BLaER1 (cell line): Measurements from ENCODE around the gene CDH4.
A peak's percentile ranks its signal among the peaks of the same experiment; 100 is the strongest.

ENCODE experiments used
- H3K27ac ChIP-seq: shearing (Covaris generic); formaldehyde crosslinking; 2 replicates; pipeline ENCODE4 v1.8.1; 2022
- H3K27me3 ChIP-seq: shearing (Covaris generic); formaldehyde crosslinking; 2 replicates; pipeline ENCODE4 v1.8.1; 2022
- H3K36me3 ChIP-seq: shearing (Covaris generic); formaldehyde crosslinking; 2 replicates; pipeline ENCODE4 v1.8.1; 2022
- H3K4me1 ChIP-seq: shearing (Covaris generic); formaldehyde crosslinking; 2 replicates; pipeline ENCODE4 v1.8.1; 2022
- H3K4me2 ChIP-seq: shearing (Covaris generic); formaldehyde crosslinking; 2 replicates; pipeline ENCODE4 v1.8.1; 2022
- H3K4me3 ChIP-seq: shearing (Covaris generic); formaldehyde crosslinking; 2 replicates; pipeline ENCODE4 v1.8.1; 2022
- H3K9ac ChIP-seq: shearing (Covaris generic); formaldehyde crosslinking; 2 replicates; pipeline ENCODE4 v1.8.1; 2022
- H3K9me3 ChIP-seq: shearing (Covaris generic); formaldehyde crosslinking; 2 replicates; pipeline ENCODE4 v1.8.1; 2022
- H4K20me1 ChIP-seq: shearing (Covaris generic); formaldehyde crosslinking; 2 replicates; pipeline ENCODE4 v1.8.1; 2022
- Cebpa-rat ChIP-seq: shearing (Covaris generic); IDR thresholded peaks from 2 replicates; pipeline ENCODE4 v1.8.1; 2022

CDH4 gene

DNA sequence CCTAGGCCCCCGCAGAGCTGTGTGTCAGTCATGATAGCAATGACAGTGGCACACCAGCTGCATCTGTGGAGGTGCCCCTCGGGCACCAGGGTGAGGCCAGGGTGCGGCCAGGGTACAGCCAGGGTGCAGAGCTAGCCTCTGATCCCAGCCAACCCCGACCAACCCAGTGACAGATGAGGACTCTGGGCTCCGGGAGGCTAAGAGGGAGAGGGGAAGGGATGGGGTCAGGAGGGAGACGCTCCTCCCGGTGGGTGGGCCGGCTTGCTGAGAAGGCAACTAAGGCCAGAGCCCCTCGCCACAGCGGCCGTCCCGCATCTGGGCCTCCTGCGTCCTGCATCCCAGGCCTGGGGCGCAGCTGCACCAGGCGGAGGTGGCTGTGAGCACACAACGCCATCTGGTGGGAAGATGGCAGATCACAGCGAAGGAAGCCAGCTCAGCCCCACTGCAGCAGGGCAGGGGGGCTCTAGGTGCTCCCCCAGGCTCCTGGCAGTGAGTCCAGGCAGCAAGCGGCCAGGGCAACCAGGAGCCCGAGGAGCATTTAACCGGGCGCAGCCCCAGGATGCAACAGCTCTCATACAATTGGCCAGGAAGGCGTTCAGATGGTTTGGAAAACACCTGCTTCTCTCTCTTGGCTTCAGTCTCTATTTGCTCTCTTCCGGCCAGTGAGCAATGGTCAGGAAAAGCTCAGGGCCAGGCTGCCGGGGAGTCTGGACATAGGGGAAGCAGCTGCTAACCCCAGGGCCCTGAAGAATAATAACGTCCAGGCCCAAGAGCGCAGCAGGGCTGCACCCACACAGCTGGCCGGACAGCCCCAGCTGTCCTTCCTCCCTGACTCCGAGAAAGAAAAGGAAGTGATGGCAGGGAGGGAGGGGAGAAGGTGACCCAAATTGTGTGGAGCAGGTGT is 644.2 kb downstream of the CDH4 start:
- H3K9me3 ChIP-seq: no peaks in the 10 kb centered on the region
- no peak overlapping the region for H3K4me3 ChIP-seq
- H4K20me1 ChIP-seq: no peaks in the 10 kb centered on the region
- no peak for TF ChIP-seq Cebpa-rat
- H3K27ac ChIP-seq: no peak overlapping the region
- H3K4me2 ChIP-seq: peak overlapping the region; percentile 49
- H3K36me3 ChIP-seq: no peaks in the 10 kb centered on the region
- H3K27me3 ChIP-seq: no peaks in the 10 kb centered on the region
- peaks cover 21% of the 10 kb centered on the region for H3K4me1 ChIP-seq
- H3K9ac ChIP-seq: no peak overlapping the region

DNA sequence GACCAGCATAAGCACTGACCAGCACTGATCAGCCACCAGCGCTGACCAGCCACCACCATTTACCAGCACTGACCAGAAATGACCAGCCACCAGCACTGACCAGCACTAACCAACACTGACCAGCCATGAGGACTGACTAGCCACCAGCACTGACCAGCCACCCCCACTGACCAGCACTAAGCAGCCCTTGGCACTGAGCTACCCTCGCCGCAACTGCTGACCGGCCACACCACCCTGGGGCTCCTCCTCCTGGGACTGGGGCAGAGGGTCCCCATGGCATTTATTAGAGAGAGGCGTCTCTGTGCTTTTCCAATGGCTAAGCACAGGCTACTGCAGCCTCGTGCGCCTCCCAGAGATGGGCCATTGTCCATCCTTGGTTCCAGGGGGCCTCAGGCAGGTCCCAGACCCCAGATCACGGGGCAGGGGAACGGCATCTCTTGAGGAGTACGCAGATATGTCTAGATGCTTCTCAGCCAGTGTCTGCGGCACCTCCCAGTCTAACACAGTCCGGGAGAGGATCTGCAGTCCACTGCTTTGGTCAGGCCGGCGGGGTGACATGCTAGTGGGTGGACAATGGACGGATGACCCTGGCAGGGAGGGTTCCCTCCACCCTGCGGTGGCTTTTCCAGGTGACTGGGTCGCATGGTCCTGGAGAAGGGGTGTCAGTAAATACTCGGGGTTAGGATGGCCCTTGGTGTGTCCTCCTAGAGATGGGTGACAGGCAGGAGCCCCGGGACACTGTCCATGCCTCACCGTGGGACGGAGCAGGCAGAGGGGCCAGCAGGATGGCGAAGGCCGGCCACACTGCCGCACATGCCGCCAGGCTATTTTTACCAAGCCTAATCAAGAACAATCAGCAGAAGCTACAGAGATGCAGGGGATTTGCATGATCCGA is 645.6 kb downstream of the CDH4 start:
- H3K4me3 ChIP-seq: no peak overlapping the region
- H3K36me3 ChIP-seq: no peaks in the 10 kb centered on the region
- no peaks in the 10 kb centered on the region for H3K27me3 ChIP-seq
- no peak overlapping the region for H3K27ac ChIP-seq
- no peaks in the 10 kb centered on the region for H3K9me3 ChIP-seq
- peaks cover 26% of the 10 kb centered on the region for H3K4me1 ChIP-seq
- no peak overlapping the region for H3K9ac ChIP-seq
- no peak for TF ChIP-seq Cebpa-rat
- H4K20me1 ChIP-seq: no peaks in the 10 kb centered on the region
- H3K4me2 ChIP-seq: no peak overlapping the region

DNA sequence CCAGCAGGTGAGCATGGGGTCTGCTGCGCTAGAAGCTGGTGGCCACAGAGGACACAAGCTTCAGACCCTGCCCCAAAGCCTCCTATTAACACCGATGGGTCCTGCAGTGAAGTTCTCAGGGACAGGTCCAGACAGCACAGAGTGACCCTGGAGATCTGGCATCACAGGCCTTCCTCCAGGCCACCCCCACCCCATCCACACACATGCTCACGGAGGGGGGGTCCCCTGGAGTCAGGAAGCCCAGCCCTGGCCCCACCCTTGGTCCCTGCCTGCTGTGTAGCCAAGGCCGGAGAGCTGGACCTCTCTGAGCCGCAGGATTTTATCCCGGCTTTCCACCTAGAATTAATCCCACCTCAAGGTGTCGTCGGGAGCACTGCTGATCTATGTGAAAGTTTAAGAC is 646.3 kb downstream of the CDH4 start:
- no peak overlapping the region for H3K27ac ChIP-seq
- no peak overlapping the region for H3K9ac ChIP-seq
- H4K20me1 ChIP-seq: no peaks in the 10 kb centered on the region
- H3K9me3 ChIP-seq: no peaks in the 10 kb centered on the region
- no peak overlapping the region for H3K4me3 ChIP-seq
- TF ChIP-seq Cebpa-rat: no peak
- peaks cover 26% of the 10 kb centered on the region for H3K4me1 ChIP-seq
- H3K36me3 ChIP-seq: no peaks in the 10 kb centered on the region
- H3K4me2 ChIP-seq: no peak overlapping the region
- H3K27me3 ChIP-seq: no peaks in the 10 kb centered on the region

DNA sequence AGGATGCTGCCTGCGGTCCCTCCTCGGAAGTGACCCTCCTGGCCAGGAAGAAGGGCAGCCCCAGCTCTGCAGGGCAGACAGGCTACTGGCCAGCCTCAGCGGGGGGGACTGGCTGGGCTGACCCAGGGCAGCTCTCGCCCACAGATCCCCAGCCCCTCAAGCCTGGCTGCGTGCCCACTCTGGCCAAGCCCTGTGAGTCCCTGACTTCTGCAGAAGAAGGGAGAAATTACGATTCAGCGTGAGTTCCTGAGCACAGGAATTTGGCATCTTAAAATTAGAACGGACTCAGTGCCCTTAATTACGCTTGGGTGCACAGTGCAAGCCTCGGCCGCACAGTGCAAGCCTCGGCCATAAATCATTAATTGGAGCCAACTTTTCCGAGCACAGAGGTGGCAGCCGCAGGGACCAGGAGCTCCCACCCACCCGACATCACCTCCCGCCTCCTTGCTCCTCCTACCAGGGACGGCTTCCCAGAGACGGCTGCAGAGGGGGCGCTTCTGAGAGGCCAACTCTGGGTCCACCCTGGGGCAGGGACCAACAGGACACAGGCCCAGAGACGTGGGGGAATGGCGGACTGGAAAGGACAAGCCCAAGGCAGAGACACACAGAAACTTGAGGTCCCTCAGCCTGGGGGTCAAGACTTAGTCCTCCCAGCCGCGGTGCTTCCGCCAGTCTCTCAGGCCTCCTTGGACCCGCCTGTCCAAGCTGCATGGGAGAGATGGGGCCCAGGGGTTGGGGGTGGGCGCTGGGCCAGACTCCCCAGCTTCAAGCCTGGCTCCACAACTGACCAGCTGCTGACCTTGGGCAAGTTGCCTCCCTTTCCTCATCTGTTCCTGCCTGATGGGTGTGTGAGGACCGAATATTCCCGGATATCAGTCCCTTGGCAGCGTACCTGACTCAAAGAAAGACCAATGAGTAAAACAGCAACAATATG is 648.2 kb downstream of the CDH4 start:
- no peak overlapping the region for H3K4me2 ChIP-seq
- H3K27ac ChIP-seq: no peak overlapping the region
- H3K9ac ChIP-seq: no peak overlapping the region
- H3K4me3 ChIP-seq: no peak overlapping the region
- H3K9me3 ChIP-seq: no peaks in the 10 kb centered on the region
- TF ChIP-seq Cebpa-rat: no peak
- no peaks in the 10 kb centered on the region for H3K36me3 ChIP-seq
- H3K4me1 ChIP-seq: peaks cover 26% of the 10 kb centered on the region
- no peaks in the 10 kb centered on the region for H4K20me1 ChIP-seq
- H3K27me3 ChIP-seq: no peaks in the 10 kb centered on the region

DNA sequence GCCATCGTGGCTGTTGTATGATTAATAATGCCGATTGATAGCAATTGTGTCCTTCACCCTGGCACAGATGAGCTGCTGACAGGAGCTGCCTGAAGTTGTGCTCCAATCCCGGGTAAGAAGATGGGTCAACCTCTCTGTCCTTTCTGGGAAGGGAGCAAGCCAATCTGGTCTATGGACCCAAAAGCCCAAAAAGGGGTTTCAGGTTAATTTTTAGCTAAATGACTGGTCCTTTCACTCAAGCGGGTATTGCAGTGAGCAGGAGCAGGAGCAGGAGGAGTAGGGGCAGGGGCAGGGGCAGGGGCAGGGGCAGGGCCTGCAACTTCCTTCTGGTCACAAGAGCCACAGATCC is 648.9 kb downstream of the CDH4 start:
- H3K27ac ChIP-seq: no peak overlapping the region
- H3K4me1 ChIP-seq: peaks cover 21% of the 10 kb centered on the region
- H3K9ac ChIP-seq: no peak overlapping the region
- no peaks in the 10 kb centered on the region for H3K36me3 ChIP-seq
- TF ChIP-seq Cebpa-rat: no peak
- no peaks in the 10 kb centered on the region for H3K27me3 ChIP-seq
- no peaks in the 10 kb centered on the region for H4K20me1 ChIP-seq
- no peak overlapping the region for H3K4me2 ChIP-seq
- H3K9me3 ChIP-seq: no peaks in the 10 kb centered on the region
- no peak overlapping the region for H3K4me3 ChIP-seq

DNA sequence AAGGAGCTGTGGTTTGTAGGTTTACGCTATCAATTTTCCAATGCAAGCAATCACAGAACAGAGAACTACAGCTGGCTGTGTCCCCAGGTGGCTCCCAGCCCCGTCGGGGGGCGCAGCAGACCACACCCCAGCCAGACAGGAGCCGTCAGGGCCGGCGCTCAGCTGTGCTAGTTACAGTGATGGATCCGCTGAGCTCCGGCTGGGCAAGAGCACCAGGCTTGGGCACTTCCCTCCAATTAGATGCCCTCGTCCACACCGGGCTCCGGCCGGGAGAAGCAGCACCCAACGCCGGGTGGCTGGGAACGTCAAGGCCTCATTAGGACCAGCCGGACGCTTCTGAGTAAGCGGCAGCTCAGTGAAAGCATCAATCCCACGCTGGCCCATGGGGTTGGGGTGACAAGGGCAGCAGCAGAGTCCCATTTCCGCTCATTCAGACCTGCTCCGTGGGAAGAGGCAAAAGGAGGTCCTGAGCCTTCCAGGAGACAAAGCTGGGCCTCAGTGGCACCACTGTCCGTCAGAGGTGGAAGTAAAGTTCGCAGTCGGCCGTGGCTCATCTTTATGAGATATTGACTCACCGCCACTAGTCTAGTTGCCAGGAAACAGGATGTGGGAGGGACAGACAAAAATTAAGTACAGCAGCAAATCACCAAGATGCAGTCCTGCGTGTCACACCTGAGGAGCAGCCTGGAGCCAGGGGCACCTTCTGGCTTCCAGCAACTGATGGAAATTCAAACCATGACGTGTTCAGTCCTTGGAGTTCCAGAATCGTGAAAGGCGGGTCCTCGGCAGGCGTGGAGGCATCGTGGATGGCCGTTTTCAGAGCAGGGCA is 649.5 kb downstream of the CDH4 start:
- Histone ChIP-seq H3K9ac (no peak overlapping the region), H3K4me2 (peak overlapping the region; percentile 24), H3K4me3 (no peak overlapping the region), H3K9me3 (no peaks in the 10 kb centered on the region), H3K27me3 (no peaks in the 10 kb centered on the region), H3K36me3 (no peaks in the 10 kb centered on the region), H4K20me1 (no peaks in the 10 kb centered on the region), H3K4me1 (peaks cover 14% of the 10 kb centered on the region), H3K27ac (no peak overlapping the region)
- TF ChIP-seq Cebpa-rat: no peak

DNA sequence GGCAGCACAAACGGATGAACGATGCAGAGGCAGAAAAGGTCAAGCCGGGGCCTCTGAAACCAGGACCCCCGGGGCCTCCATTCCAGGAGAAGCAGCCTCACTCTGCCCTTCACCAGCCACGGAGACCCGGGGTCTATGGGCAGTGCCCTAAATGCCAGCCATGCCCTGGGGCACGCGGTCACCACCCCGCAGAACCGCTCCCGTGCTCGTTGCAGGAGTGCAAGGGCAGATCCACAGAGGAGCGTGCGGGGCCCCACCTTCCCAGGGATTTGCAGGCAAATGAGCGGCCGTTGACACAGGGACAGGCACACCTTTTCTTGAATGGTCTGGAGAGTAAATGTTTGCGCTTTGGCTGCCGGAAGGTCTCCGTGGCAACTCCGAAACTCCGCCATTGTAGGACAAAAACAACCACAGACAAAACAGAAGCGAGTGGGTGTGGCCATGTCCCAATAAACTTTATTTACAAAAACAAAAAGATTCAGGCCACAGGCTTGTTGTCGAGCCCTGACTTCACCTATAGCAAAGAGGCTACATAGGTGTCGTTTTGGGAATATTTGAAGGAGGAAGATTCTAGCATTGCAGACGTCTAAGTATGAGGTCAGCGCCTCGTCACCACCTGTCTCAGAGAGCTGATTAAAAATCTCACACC is 650.3 kb downstream of the CDH4 start:
- Histone ChIP-seq H3K4me1 (peaks cover 11% of the 10 kb centered on the region), H3K36me3 (no peaks in the 10 kb centered on the region), H4K20me1 (no peaks in the 10 kb centered on the region), H3K27ac (no peak overlapping the region), H3K9me3 (no peaks in the 10 kb centered on the region), H3K27me3 (no peaks in the 10 kb centered on the region), H3K9ac (no peak overlapping the region), H3K4me2 (0 out of 2 replicates have a peak overlapping the region, but pooled peaks have one; percentile 24), H3K4me3 (no peak overlapping the region)
- no peak for TF ChIP-seq Cebpa-rat

DNA sequence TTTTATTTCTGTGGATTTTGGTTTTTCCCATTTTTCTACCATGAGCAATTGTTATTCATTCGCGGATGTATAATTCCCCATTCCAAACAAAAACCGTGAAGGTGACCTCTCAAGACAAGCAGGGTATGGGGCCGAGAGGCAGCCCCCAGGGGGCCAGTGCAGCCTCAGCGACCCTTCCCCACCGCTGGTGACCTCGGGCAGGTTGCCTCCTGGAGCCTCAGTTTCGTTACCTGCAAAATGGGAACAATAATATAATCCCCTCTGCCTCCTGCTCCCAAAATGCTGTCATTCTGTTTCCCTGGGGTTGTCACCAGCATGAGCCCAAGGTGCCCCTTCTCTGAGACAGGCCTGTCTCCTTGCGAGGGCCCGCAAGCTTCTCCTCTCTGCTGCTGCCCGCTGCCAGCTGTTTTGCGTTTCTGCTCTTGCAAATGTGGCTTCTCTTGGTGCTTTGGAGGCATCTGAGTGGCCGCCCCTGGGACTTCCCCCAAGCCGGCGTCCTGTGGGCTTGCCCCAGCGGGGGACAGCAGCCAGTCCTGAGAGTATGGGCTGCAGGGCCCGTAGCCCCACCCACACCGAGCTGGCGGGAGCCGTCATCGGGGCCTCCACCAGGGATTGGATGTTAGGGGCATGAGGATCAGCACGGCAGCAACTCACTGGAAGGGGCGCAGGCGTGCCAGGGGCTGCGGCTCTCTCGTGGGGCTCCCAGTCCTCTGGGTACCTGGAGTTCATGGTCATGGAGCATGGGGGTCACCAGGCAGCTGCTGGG is 651.7 kb downstream of the CDH4 start:
- H3K9me3 ChIP-seq: no peaks in the 10 kb centered on the region
- peaks cover 14% of the 10 kb centered on the region for H3K4me1 ChIP-seq
- H4K20me1 ChIP-seq: no peaks in the 10 kb centered on the region
- H3K4me2 ChIP-seq: no peak overlapping the region
- no peak overlapping the region for H3K27ac ChIP-seq
- no peak overlapping the region for H3K4me3 ChIP-seq
- H3K36me3 ChIP-seq: no peaks in the 10 kb centered on the region
- no peak for TF ChIP-seq Cebpa-rat
- no peak overlapping the region for H3K9ac ChIP-seq
- H3K27me3 ChIP-seq: no peaks in the 10 kb centered on the region
